Measurements from ENCODE around the gene ZNF587.
"Not testable (repeated sequence)": the region's sequence is repeated elsewhere in the genome, so short reads cannot be mapped to it uniquely, and the experiment has no call there.

ZNF587 gene

DNA sequence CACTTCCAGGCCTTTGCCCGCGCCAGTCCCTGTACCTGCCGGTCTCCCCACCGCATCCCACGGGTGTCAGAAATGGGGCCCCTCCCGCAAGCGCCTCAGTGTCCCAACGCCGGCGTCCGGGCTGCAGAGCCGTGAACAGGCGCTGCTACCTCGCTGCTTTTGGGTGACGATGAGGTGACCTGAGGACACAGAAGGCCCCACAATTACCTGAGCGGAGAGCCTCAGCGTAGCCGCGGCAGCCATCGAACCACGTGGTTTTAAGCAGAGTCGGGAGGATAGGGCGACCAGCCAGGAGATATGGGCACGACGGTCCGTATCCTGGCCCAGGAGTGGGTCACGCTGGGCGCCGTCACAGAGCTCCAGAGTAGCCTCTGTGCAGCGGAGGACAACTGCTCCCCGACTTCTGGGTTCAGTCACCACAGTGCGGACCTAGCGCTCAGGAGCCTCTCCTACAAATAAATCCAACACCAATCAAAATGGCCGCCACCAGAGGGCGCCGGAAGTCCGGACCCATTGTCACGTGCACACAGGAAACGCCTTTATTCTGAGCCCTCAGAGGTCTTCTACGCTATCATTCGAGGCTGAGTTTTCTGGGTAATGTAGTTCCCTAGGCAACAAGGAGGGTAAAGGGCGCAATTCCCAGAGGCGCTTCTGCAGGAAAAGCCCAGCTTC, 39.0 kb downstream of the ZNF587 start, which contains the start of gene ZNF814:
ZNF814 (minus strand) TSS at position 478 of the 672 bp plus-strand sequence; CDS start at position 243, 235 bp downstream.
- Histone ChIP-seq H3K36me3 (ENCODE audit: insufficient read depth, low read length) (peaks cover 49% of the 10 kb centered on the region), H3K4me1 (ENCODE audit: insufficient read depth, low read length, severe bottlenecking) (peaks cover 17% of the 10 kb centered on the region), H3K27me3 (ENCODE audit: insufficient read depth, low read length) (no peaks in the 10 kb centered on the region), H3F3A (ENCODE audit: insufficient read depth, low read length) (no peaks in the 10 kb centered on the region), H3K27ac (ENCODE audit: low read depth, low read length, poor library complexity, severe bottlenecking) (peak within 1 kb of the TSS; percentile 17), H3K9ac (ENCODE audit: low read length) (peak within 1 kb of the TSS; percentile 83), H3K9me3 (ENCODE audit: low read length) (peaks cover 3% of the 10 kb centered on the region; the same call in 1 of the 2 replicates), H3K4me3 (ENCODE audit: low read depth, low read length, poor library complexity, severe bottlenecking) (peak within 1 kb of the TSS; percentile 95), H3K9me2 (ENCODE audit: low read depth, low read length) (no peaks in the 10 kb centered on the region), H2AFZ (ENCODE audit: low read length) (no peak within 1 kb of the TSS), H4K20me1 (ENCODE audit: insufficient read depth, low read length) (no peaks in the 10 kb centered on the region), H3K79me2 (ENCODE audit: insufficient read depth, low read length) (peaks cover 29% of the 10 kb centered on the region), H3K4me2 (ENCODE audit: low read length) (peak within 1 kb of the TSS; percentile 77)
- TF ChIP-seq, protein P1, sequence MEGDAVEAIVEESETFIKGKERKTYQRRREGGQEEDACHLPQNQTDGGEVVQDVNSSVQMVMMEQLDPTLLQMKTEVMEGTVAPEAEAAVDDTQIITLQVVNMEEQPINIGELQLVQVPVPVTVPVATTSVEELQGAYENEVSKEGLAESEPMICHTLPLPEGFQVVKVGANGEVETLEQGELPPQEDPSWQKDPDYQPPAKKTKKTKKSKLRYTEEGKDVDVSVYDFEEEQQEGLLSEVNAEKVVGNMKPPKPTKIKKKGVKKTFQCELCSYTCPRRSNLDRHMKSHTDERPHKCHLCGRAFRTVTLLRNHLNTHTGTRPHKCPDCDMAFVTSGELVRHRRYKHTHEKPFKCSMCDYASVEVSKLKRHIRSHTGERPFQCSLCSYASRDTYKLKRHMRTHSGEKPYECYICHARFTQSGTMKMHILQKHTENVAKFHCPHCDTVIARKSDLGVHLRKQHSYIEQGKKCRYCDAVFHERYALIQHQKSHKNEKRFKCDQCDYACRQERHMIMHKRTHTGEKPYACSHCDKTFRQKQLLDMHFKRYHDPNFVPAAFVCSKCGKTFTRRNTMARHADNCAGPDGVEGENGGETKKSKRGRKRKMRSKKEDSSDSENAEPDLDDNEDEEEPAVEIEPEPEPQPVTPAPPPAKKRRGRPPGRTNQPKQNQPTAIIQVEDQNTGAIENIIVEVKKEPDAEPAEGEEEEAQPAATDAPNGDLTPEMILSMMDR (IDR thresholded peaks at IDR 0.05; ENCODE audit: low read length), result peak; percentile 35; the same call in 1 of the 2 replicates
- no peak for TF ChIP-seq EZH2 (IDR thresholded peaks at IDR 0.05; ENCODE audit: borderline replicate concordance, low read length)

DNA sequence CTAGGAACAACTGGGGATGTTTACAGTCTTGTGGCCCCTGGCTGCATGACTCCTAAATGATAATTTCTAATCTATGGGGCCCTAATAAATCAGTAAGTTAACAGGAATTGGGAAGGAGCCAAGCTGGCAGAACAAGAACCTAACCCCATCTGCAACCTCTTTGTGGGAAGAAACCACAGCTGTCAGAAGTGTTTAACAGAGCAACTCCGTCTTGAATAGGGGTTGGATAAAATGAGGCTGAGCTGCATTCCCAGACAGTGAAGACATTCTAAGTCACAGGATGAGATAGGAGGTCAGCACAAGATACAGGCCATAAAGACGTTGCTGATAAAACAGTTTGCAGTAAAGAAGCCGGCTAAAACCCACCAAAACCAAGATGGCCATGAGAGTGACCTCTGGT, 41.0 kb downstream of the ZNF587 start:
- H3K79me2 ChIP-seq (ENCODE audit: insufficient read depth, low read length), result peaks cover 20% of the 10 kb centered on the region
- H2AFZ ChIP-seq (ENCODE audit: low read length), result not testable (repeated sequence)

DNA sequence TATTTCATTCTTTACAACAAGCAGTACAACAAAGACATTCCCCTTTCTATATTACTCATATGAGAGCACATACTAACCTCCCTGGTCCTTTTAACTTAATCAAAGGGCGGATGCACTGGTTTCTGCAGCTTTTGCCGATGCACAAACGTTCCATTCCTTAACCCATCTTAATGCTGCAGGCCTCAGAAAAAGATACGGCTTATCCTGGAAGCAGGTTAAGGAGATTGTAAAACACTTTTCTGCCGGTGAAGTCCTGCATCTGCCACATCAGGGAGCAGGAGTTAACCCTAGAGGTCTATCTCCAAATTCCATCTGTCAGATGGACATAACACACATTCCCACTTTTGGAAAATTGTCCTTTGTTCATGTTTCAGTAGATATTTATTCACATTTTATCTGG, 50.7 kb downstream of the ZNF587 start:
- Histone ChIP-seq H3K9me2 (ENCODE audit: low read depth, low read length) (no peaks in the 10 kb centered on the region), H3K36me3 (ENCODE audit: insufficient read depth, low read length) (peaks cover 16% of the 10 kb centered on the region), H3K4me1 (ENCODE audit: insufficient read depth, low read length, severe bottlenecking) (no peaks in the 10 kb centered on the region), H4K20me1 (ENCODE audit: insufficient read depth, low read length) (no peaks in the 10 kb centered on the region), H3K4me2 (ENCODE audit: low read length) (no peak overlapping the region), H3K9ac (ENCODE audit: low read length) (no peak overlapping the region), H3K79me2 (ENCODE audit: insufficient read depth, low read length) (no peaks in the 10 kb centered on the region), H3F3A (ENCODE audit: insufficient read depth, low read length) (no peaks in the 10 kb centered on the region), H2AFZ (ENCODE audit: low read length) (no peak overlapping the region), H3K27me3 (ENCODE audit: insufficient read depth, low read length) (no peaks in the 10 kb centered on the region), H3K9me3 (ENCODE audit: low read length) (no peaks in the 10 kb centered on the region), H3K4me3 (ENCODE audit: low read depth, low read length, poor library complexity, severe bottlenecking) (no peak overlapping the region), H3K27ac (ENCODE audit: low read depth, low read length, poor library complexity, severe bottlenecking) (no peak overlapping the region)
- TF ChIP-seq EZH2 (IDR thresholded peaks at IDR 0.05; ENCODE audit: borderline replicate concordance, low read length), result no peak
- TF ChIP-seq, protein P1 (IDR thresholded peaks at IDR 0.05; ENCODE audit: low read length), result no peak

More for the DNA sequence above, 41.0 kb downstream of the ZNF587 start:
- not testable (repeated sequence) for H4K20me1 ChIP-seq (ENCODE audit: insufficient read depth, low read length); H3K4me2 ChIP-seq (ENCODE audit: low read length); H3K9ac ChIP-seq (ENCODE audit: low read length); H3K9me2 ChIP-seq (ENCODE audit: low read depth, low read length); H3K27me3 ChIP-seq (ENCODE audit: insufficient read depth, low read length); H3F3A ChIP-seq (ENCODE audit: insufficient read depth, low read length); H3K9me3 ChIP-seq (ENCODE audit: low read length); H3K4me3 ChIP-seq (ENCODE audit: low read depth, low read length, poor library complexity, severe bottlenecking); H3K27ac ChIP-seq (ENCODE audit: low read depth, low read length, poor library complexity, severe bottlenecking)
- peaks cover 17% of the 10 kb centered on the region for H3K4me1 ChIP-seq (ENCODE audit: insufficient read depth, low read length, severe bottlenecking)
- H3K36me3 ChIP-seq (ENCODE audit: insufficient read depth, low read length), result peaks cover 28% of the 10 kb centered on the region
